Gastroesophageal sphincter (tissue), 4 donors: ENCODE results near the gene ALDH1L1. TPM values are rescaled to one million over a fixed set of nuclear protein-coding genes. Genes with fewer than 3 reads are reported as not detected.

Experiments
- ATAC-seq: fragments of 150-250 bp; one replicate; pipeline ENCODE4 v1.9.1; 2016; ENCODE audit warnings: mild to moderate bottlenecking, moderate library complexity
- H3K27ac ChIP-seq, 4 donors: fragments of 200-600 bp; sonication (generic) in 3 of 4; 1 replicate in 3 of 4; 2 replicates in 1 of 4; pipeline ENCODE4 v1.5.1; 2016 to 2019
- H3K27me3 ChIP-seq: fragments of 200-600 bp; sonication (generic); one replicate; pipeline ENCODE4 v1.5.1; 2019
- H3K36me3 ChIP-seq, 2 donors: fragments of 200-600 bp; sonication (generic); one replicate each; pipeline ENCODE4 v1.5.1; 2019; ENCODE audit warnings: control low read depth in 1 of 2
- H3K4me1 ChIP-seq, 3 donors: fragments of 200-600 bp; sonication (generic); 1 replicate in 2 of 3; 2 replicates in 1 of 3; pipeline ENCODE4 v1.5.1; 2016 to 2019; ENCODE audit warnings: control low read depth in 2 of 3
- H3K4me3 ChIP-seq, 2 donors: fragments of 200-600 bp; sonication (generic); one replicate each; pipeline ENCODE4 v1.5.1; 2019; ENCODE audit warnings: mild to moderate bottlenecking in 1 of 2, moderate library complexity in 1 of 2
- H3K9me3 ChIP-seq, 3 donors: fragments of 200-600 bp; sonication (generic); one replicate each; pipeline ENCODE4 v1.5.1; 2017 to 2019; ENCODE audit warnings: control low read depth in 2 of 3
- CTCF ChIP-seq, 4 experiments: fragments of 200-600 bp in 2 of 4; fragments of 450-650 bp in 2 of 4; sonication (generic) in 1 of 4; IDR thresholded peaks; one replicate each; pipeline ENCODE4 v1.5.1; 2017 to 2019; ENCODE audit warnings: antibody characterized with exemption in 4 of 4, mild to moderate bottlenecking in 2 of 4, moderate library complexity in 2 of 4
- EP300 ChIP-seq: sonication (generic); formaldehyde crosslinking; IDR thresholded peaks from one replicate; pipeline ENCODE4 v1.6.1; 2017; ENCODE audit warnings: antibody characterized with exemption, mild to moderate bottlenecking
- POLR2A ChIP-seq, 2 donors: fragments of 450-650 bp; IDR thresholded peaks; one replicate each; pipeline ENCODE4 v1.6.1; 2017; ENCODE audit warnings: antibody characterized with exemption in 2 of 2, mild to moderate bottlenecking in 2 of 2, moderate library complexity in 1 of 2
- POLR2AphosphoS5 ChIP-seq: sonication (generic); formaldehyde crosslinking; IDR thresholded peaks from one replicate; pipeline ENCODE4 v1.6.1; 2017; ENCODE audit warnings: antibody characterized with exemption
- WGBS, 2 donors: methylation state at CpG; one replicate each; pipeline ENCODE4 v1.1.5; 2018; ENCODE audit warnings: low coverage in 1 of 2; 5-methylcytosine and 5-hydroxymethylcytosine counted together
- total RNA-seq, 4 donors: library from RNA; depleted of rRNA; stranded (reverse); fragments of >200 nt; gene quantifications; one replicate each; pipeline ENCODE4 v1.1.0, GENCODE V29; 2016

The ALDH1L1 gene
- total RNA-seq, 4 donors from 2014 or later = 16.3 to 67.9 (median 38.7) TPM

DNA sequence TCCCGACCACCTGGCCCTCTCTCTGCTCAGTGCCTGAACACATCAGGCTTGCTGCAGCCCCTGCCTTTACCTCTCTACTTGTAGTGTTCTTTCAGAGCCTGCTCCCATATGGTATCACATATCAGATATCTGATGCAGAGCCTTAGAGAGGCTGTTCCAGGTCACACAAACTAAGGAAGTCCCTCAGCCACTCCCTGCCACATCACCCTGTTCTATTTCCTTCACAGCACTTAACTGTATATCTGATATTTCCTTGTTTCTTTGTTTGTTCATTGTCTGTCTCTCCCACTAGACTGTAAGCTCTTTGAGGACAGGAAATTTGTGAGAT is 976 bp upstream of the ALDH1L1 start:
- Histone ChIP-seq H3K4me3 (peak overlapping the region; percentile 47 to 75), H3K9me3 (no peaks in the 10 kb centered on the region), H3K36me3 (no peaks in the 10 kb centered on the region), H3K4me1 (peaks cover 2 to 32% (median 4%) of the 10 kb centered on the region in 3 donors), H3K27ac (peak overlapping the region; percentile 93 to 97 (median 95)), H3K27me3 (peaks cover 7% of the 10 kb centered on the region)
- ATAC-seq = no peak
- TF ChIP-seq EP300 = no peak
- TF ChIP-seq POLR2A (IDR thresholded peaks at IDR 0.05) = no peak
- no peak for TF ChIP-seq POLR2AphosphoS5
- no peak for TF ChIP-seq CTCF (IDR thresholded peaks at IDR 0.05)
- WGBS, 2 donors = 27 to 80% methylated on average over 1 of the region's 1 CpG

- 2 to 5% methylated on average over 8 to 12 of the region's 47 CpGs for WGBS, 2 donors
- TF ChIP-seq CTCF (IDR thresholded peaks at IDR 0.05) = peak in 2 of 4 experiments; percentile 13 to 21
- no peak for TF ChIP-seq POLR2AphosphoS5
- peak; percentile 5 for TF ChIP-seq EP300
- peak in 1 of 2 donors; percentile 23 for TF ChIP-seq POLR2A (IDR thresholded peaks at IDR 0.05)
- H3K4me1 ChIP-seq = peaks cover 2 to 32% (median 4%) of the 10 kb centered on the region in 3 donors
Observed at GRCh38 chr3:126179825-126180476, 435 bp downstream of the ALDH1L1 start.

DNA sequence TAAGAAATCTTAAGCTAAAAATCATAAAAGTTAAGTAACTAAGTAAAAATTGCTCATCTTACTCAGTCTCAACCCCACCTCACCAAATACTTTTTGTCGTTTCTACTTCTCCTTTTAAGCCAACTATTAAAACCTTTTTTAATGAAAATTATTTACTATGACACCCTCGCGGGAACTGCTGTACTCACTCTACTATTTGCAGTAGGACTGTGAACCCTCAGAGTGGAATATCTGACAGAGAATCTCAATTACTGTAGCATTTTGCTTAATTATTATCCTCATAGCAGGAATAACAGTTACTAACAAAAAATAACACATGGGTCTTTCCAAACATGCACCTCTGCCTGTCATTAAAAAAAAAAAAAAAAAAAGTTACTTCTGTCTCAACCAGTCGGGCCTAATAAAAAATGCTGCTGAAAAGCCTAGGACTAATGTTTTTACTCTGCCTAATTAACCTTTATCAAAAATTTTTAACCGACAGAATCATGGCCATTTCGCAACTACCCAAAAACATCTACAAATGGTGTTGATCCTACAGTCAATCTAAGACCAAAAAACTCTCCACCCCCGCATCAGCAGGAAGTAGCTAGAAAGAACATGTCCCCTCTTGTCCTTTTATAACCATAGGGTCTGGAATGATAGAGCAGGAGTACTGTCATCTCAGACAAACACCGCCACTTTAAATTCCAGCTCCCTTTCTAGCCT is 10.2 kb downstream of the ALDH1L1 start:
- H3K4me1 ChIP-seq = no peaks in the 10 kb centered on the region
- no peaks in the 10 kb centered on the region for H3K27me3 ChIP-seq
- no peaks in the 10 kb centered on the region for H3K9me3 ChIP-seq
- H3K36me3 ChIP-seq = no peaks in the 10 kb centered on the region
- TF ChIP-seq EP300 (no peak), POLR2AphosphoS5 (no peak)
- H3K27ac ChIP-seq = no peak overlapping the region
- ATAC-seq = no peak
- 84 to 87% methylated on average over 7 to 8 of the region's 8 CpGs for WGBS, 2 donors
- H3K4me3 ChIP-seq = no peak overlapping the region

More at GRCh38 chr3:126179825-126180476, 435 bp downstream of the ALDH1L1 start:
- Histone ChIP-seq H3K4me3 (peak overlapping the region; percentile 47 to 75), H3K27me3 (no peaks in the 10 kb centered on the region), H3K27ac (peak overlapping the region; percentile 93 to 97 (median 95)), H3K9me3 (no peaks in the 10 kb centered on the region), H3K36me3 (no peaks in the 10 kb centered on the region)
- ATAC-seq = peak; percentile 81

DNA sequence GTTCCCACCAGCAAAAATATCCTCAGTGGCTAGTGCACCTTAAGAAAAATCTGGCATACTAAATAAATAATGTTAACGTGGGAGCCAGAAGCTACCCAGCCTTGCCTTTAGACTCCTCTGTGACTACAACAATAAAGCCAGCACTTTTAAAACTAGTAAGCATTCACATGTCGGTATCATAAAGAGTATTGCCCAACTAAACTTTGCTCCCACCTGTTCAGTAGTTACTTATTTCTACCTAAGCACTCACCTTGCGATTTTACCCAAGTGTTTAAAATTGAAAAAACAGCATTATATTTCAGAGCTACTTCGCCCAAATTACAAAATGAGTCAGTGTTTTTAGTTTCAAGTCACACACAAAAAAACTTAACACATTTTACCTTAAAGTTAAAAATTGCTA is 12.8 kb downstream of the ALDH1L1 start:
- no peaks in the 10 kb centered on the region for H3K36me3 ChIP-seq
- no peak for ATAC-seq
- 82 to 89% methylated on average over 4 of the region's 4 CpGs for WGBS, 2 donors
- no peak overlapping the region for H3K4me3 ChIP-seq
- no peaks in the 10 kb centered on the region for H3K9me3 ChIP-seq
- H3K27ac ChIP-seq = no peak overlapping the region
- no peak for TF ChIP-seq POLR2A (IDR thresholded peaks at IDR 0.05)
- no peak for TF ChIP-seq EP300
- TF ChIP-seq POLR2AphosphoS5 = no peak
- TF ChIP-seq CTCF (IDR thresholded peaks at IDR 0.05) = no peak
- no peaks in the 10 kb centered on the region for H3K4me1 ChIP-seq
- no peaks in the 10 kb centered on the region for H3K27me3 ChIP-seq

GRCh38 chr3:126166009-126166408 is 14.4 kb downstream of the ALDH1L1 start:
- H3K36me3 ChIP-seq = no peaks in the 10 kb centered on the region

More at GRCh38 chr3:126166009-126166408, 14.4 kb downstream of the ALDH1L1 start:
- no peak overlapping the region for H3K4me3 ChIP-seq
- no peaks in the 10 kb centered on the region for H3K4me1 ChIP-seq
- TF ChIP-seq CTCF (IDR thresholded peaks at IDR 0.05) = no peak
- no peak for TF ChIP-seq POLR2A (IDR thresholded peaks at IDR 0.05)
- no peak for TF ChIP-seq POLR2AphosphoS5
- no peak for TF ChIP-seq EP300
- whole genome bisulfite sequencing, 2 donors = 55 to 74% methylated on average over 4 to 5 of the region's 6 CpGs
- ATAC-seq = no peak
- no peak overlapping the region for H3K27ac ChIP-seq
- H3K27me3 ChIP-seq = no peaks in the 10 kb centered on the region
- no peaks in the 10 kb centered on the region for H3K9me3 ChIP-seq
